GM10266 (cell line): ENCODE measurements around the gene ABLIM3.

Source experiments
- DNase-seq: peaks from one replicate; pipeline ENCODE4 v3.0.0; 2012; ENCODE audit errors: extremely low spot score
- TF ChIP-seq, protein P1 (sequence below): IDR thresholded peaks from 2 replicates; pipeline ENCODE4 v1.5.1; 2012; ENCODE audit warnings: mild to moderate bottlenecking, low read depth; ENCODE audit not compliant: control insufficient read depth, insufficient read depth; ENCODE audit errors: missing control alignments

The ABLIM3 gene

DNA sequence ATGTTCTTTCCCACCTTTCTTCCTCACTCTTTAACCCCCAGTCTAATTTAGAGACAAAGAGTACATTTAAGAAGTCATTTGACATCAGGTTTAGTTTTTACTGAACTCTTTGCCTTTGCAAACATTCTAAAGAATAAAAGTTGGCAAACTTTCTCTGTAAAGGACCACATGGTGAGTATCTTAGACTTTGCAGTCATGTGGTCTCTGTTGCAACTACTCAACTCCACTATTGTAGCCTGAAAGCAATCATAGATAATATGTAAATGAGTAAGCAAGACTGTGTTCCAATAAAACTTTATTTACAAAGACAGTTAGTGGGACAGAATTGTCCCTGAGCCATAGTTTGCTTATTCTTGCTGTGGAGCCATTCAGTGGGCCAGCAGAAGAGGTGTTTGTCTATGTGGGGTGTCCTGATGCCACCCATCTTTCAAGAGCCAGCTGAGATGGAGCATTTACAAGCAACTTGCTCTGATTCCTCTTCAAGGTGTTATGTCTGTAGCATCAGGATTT, 25.4 kb downstream of the ABLIM3 start:
- no peak for DNase-seq
- TF ChIP-seq, protein P1, sequence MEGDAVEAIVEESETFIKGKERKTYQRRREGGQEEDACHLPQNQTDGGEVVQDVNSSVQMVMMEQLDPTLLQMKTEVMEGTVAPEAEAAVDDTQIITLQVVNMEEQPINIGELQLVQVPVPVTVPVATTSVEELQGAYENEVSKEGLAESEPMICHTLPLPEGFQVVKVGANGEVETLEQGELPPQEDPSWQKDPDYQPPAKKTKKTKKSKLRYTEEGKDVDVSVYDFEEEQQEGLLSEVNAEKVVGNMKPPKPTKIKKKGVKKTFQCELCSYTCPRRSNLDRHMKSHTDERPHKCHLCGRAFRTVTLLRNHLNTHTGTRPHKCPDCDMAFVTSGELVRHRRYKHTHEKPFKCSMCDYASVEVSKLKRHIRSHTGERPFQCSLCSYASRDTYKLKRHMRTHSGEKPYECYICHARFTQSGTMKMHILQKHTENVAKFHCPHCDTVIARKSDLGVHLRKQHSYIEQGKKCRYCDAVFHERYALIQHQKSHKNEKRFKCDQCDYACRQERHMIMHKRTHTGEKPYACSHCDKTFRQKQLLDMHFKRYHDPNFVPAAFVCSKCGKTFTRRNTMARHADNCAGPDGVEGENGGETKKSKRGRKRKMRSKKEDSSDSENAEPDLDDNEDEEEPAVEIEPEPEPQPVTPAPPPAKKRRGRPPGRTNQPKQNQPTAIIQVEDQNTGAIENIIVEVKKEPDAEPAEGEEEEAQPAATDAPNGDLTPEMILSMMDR: no peak

DNA sequence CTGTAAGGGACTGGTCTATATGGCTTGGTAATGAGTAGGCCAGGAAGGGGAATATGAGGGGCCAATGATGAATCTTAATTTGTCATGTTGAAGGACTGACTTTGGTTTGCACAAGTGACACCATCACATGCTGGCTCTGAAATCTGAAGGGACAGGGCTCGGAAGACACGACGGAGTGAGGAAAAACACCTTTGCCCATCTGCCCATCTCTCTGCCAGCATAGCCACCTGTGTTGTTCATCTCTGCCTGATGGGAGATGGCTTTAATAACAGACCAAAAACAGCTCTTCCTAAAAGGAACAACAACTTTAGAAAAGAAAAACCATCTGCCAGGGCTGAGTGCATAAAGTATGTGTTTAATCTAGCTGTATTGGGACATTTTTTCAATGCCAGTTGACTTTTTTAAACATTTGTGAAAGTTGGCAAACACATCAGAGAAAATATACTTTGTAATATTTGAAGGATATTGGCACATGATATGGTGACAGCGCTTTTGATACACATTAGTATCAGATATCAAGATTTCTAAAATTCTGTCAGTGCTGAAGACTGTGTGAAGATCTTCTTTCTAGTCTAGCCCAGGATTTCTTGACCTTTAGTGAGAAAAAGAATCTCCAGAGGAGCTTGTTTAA, 27.1 kb downstream of the ABLIM3 start:
- TF ChIP-seq, protein P1: no peak
- DNase-seq: no peak

DNA sequence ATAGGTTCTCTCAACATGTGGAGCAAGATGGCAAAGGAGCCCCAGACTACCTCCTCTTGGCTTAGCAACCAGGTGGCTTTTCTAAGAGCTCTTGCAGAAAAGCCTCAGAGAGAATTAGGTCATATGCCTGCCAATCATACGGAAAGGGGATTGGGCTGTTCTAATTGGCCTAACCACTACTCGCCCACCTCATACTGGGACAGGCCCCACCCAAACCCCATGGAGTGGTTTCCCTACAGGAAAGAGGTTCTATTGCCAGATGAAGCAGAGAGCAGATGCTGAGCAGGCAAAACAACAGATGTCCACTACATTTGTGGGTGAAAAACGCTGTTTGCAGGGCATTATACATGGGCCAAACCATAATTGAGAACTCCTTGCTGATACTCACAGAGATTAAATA, 29.0 kb downstream of the ABLIM3 start:
- no peak for DNase-seq
- TF ChIP-seq, protein P1: no peak

DNA sequence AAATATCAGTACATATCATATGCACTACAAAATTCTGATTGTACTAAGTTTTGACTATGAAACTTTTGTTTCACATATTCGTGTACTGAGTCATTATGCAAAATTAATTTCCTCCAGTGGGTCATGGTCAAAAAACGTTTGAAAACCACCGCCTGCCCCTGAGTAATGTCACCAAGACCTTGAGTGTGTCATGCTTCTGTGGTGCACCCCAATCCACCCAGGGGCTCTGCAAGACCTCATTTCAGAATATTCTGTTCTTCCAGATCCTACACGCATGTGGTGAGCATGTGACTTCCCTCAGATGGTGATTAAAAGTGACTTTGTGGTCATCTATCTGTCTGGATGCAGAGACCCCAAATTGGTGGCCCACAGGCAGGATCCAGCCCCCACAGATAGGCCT, 31.0 kb downstream of the ABLIM3 start:
- TF ChIP-seq, protein P1: no peak
- DNase-seq: no peak

DNA sequence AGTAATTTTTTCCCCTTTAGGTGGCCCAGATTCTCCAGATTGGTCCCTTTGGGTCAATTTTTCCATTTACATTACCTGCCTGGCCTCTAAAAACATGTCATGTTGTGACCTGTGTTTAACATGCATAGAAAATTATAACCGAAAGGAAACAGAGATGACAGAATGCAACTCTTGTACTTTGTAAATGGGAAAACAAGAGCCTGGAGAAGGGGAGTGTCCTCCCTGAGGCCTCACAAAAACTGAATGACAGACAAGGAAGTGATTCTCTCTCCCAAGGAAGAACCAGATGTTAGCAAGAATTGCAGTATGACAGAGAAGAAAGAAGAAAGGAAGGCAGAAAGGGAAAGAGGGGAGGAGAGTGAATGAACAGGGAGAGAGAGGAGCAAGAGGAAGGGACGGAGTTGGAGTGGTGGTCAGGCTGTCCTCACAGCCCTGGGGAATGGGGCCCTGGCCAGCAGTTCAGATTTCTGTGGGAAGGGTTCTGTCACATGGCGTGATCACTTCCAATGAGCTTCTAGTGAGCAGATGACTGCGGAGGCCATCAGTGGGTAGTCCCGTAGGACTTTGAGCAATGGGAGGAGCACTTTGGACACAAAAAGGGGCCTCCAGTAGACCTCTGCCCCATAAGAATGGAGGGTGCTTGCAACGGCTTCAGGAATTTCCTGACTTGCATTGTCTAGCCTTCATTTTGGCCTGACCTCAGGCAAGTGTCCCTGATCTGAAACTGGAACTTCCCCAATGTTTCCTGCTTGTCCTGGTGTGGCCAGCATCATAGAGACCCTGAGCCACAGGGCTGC, 31.6 kb downstream of the ABLIM3 start:
- TF ChIP-seq, protein P1: no peak
- DNase-seq: no peak

DNA sequence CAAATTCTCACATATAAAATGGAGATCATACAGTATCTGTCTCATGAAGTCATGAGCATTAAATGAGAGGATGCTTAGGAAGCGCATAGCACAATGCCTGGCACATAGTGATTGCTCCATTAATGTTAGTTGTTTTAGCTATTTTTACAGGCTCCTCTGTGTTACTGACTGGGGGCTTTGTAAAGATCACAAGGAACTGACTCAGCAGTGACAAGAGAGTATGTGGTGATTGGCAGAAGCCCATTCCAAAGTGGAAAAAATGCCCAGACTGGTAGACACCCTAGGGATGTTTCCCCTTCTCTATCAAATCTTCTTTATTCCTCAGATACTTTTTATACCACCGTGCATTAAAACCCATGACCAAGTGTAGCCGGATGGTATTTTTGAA, 33.5 kb downstream of the ABLIM3 start:
- DNase-seq: no peak

More for the DNA sequence above, 33.5 kb downstream of the ABLIM3 start:
- TF ChIP-seq, protein P1: no peak
